ENCODE measurements around the gene PLEKHG5.

- TF ChIP-seq CTCF (IDR thresholded peaks at IDR 0.05) (no peak), POLR2A (IDR thresholded peaks at IDR 0.05) (no peak)
Observed at GRCh38 chr1:6418668-6419396, 72.6 kb downstream of the PLEKHG5 start.

All from adrenal gland (tissue), 5 donors.